Measurements from ENCODE around the gene ATF4. TPM values are rescaled to one million over a fixed set of nuclear protein-coding genes. Genes with fewer than 3 reads are reported as not detected.

Gene ATF4
- total RNA-seq, 1 experiment from 2014 or later, result 177 TPM

GRCh38 chr22:39525658-39525975 lies 5.3 kb downstream of the ATF4 start:
- Histone ChIP-seq H3K27me3 (ENCODE audit: control insufficient read depth, insufficient read depth, low read length) (no peaks in the 10 kb centered on the region), H3K27ac (ENCODE audit: low read length) (no peak overlapping the region), H3K4me3 (ENCODE audit: low read depth in 2 of 2, low read length in 2 of 2) (no peak overlapping the region), H3K4me1 (ENCODE audit: control insufficient read depth, insufficient read depth, low read length) (peaks cover 37% of the 10 kb centered on the region), H3K9me3 (ENCODE audit: control insufficient read depth, insufficient read depth, low read depth, low read length) (no peaks in the 10 kb centered on the region), H3K36me3 (ENCODE audit: control insufficient read depth, insufficient read depth, low read length) (peaks cover 8% of the 10 kb centered on the region)
- ChIA-PET CTCF (no interaction called here), POLR2A (interaction anchor here (0.5 kb wide), 1 partner anchor 208 kb away, joined by 3 read pairs; no protein-coding TSS in a partner anchor)
- in situ Hi-C loops (cut with HindIII; ENCODE audit: low pct_unique_long_range_greater_than_20kb, low sequenced_read_pairs), result no loop called here
- ATAC-seq (no peak), DNase-seq (ENCODE audit: low read depth, low spot score) (no peak)
- no peak for TF ChIP-seq POLR2AphosphoS5 (IDR thresholded peaks at IDR 0.05; ENCODE audit: low read depth, low read length)
- intact Hi-C loops (cut with micrococcal nuclease; ENCODE audit: unreplicated experiment), result no loop called here
- BruUV-seq (replicated peaks), result no TSS peak

GRCh38 chr22:39526736-39527171 lies 6.4 kb downstream of the ATF4 start:
- Histone ChIP-seq H3K4me1 (ENCODE audit: control insufficient read depth, insufficient read depth, low read length) (peaks cover 49% of the 10 kb centered on the region), H3K36me3 (ENCODE audit: control insufficient read depth, insufficient read depth, low read length) (no peaks in the 10 kb centered on the region; the same call in none of the 2 replicates), H3K27ac (ENCODE audit: low read length) (no peak overlapping the region), H3K4me3 (ENCODE audit: low read depth in 2 of 2, low read length in 2 of 2) (no peak overlapping the region), H3K9me3 (ENCODE audit: control insufficient read depth, insufficient read depth, low read depth, low read length) (no peaks in the 10 kb centered on the region), H3K27me3 (ENCODE audit: control insufficient read depth, insufficient read depth, low read length) (no peaks in the 10 kb centered on the region)
- ChIA-PET CTCF (no interaction called here), POLR2A (no interaction called here)
- no TSS peak for BruUV-seq (replicated peaks)
- in situ Hi-C loops (cut with HindIII; ENCODE audit: low pct_unique_long_range_greater_than_20kb, low sequenced_read_pairs) (no loop called here), intact Hi-C loops (cut with micrococcal nuclease; ENCODE audit: unreplicated experiment) (no loop called here)
- TF ChIP-seq REST (IDR thresholded peaks at IDR 0.05; ENCODE audit: insufficient read depth in 1 of 2, low read depth in 2 of 2, low read length in 1 of 2), result no peak
- peak; percentile 23; the same call in 1 of the 2 replicates for TF ChIP-seq POLR2AphosphoS5 (IDR thresholded peaks at IDR 0.05; ENCODE audit: low read depth, low read length)
- no peak for ATAC-seq
- no peak for DNase-seq (ENCODE audit: low read depth, low spot score)

- no peaks in the 10 kb centered on the region for H3K27me3 ChIP-seq (ENCODE audit: control insufficient read depth, insufficient read depth, low read length)
- H3K4me3 ChIP-seq (ENCODE audit: low read depth in 2 of 2, low read length in 2 of 2), result no peak overlapping the region
- BruUV-seq (replicated peaks), result no TSS peak
- intact Hi-C loops (cut with micrococcal nuclease; ENCODE audit: unreplicated experiment) (no loop called here), in situ Hi-C loops (cut with HindIII; ENCODE audit: low pct_unique_long_range_greater_than_20kb, low sequenced_read_pairs) (no loop called here)
- no peaks in the 10 kb centered on the region for H3K9me3 ChIP-seq (ENCODE audit: control insufficient read depth, insufficient read depth, low read depth, low read length)
- DNase-seq (ENCODE audit: low read depth, low spot score), result no peak
- H3K4me1 ChIP-seq (ENCODE audit: control insufficient read depth, insufficient read depth, low read length), result peaks cover 48% of the 10 kb centered on the region
- H3K27ac ChIP-seq (ENCODE audit: low read length), result 0 out of 2 replicates have a peak overlapping the region, but pooled peaks have one; percentile 23
- ChIA-PET CTCF (no interaction called here), POLR2A (no interaction called here)
- TF ChIP-seq CTCF (IDR thresholded peaks at IDR 0.05) (no peak), REST (IDR thresholded peaks at IDR 0.05; ENCODE audit: insufficient read depth in 1 of 2, low read depth in 2 of 2, low read length in 1 of 2) (no peak), TCF7L2 (IDR thresholded peaks at IDR 0.05; ENCODE audit: low read depth, low read length) (no peak), POLR2AphosphoS5 (IDR thresholded peaks at IDR 0.05; ENCODE audit: low read depth, low read length) (no peak), SIN3A (IDR thresholded peaks at IDR 0.05; ENCODE audit: borderline replicate concordance, insufficient read depth, low read depth, low read length) (no peak)
- peaks cover 4% of the 10 kb centered on the region for H3K36me3 ChIP-seq (ENCODE audit: control insufficient read depth, insufficient read depth, low read length)
- ATAC-seq, result no peak
Observed at GRCh38 chr22:39527481-39527961, 7.2 kb downstream of the ATF4 start.

All from Panc1 (cell line).